CD4-positive, alpha-beta T cell treated with Interleukin-15 for 1 hour (primary cell): Measurements from ENCODE around the gene MDH1.
"Not testable (repeated sequence)": the region's sequence is repeated elsewhere in the genome, so short reads cannot be mapped to it uniquely, and the experiment has no call there.

ENCODE experiments used
- DNase-seq: peaks from one replicate; pipeline ENCODE4 v3.0.0-alpha.2; 2020

MDH1 gene

DNA sequence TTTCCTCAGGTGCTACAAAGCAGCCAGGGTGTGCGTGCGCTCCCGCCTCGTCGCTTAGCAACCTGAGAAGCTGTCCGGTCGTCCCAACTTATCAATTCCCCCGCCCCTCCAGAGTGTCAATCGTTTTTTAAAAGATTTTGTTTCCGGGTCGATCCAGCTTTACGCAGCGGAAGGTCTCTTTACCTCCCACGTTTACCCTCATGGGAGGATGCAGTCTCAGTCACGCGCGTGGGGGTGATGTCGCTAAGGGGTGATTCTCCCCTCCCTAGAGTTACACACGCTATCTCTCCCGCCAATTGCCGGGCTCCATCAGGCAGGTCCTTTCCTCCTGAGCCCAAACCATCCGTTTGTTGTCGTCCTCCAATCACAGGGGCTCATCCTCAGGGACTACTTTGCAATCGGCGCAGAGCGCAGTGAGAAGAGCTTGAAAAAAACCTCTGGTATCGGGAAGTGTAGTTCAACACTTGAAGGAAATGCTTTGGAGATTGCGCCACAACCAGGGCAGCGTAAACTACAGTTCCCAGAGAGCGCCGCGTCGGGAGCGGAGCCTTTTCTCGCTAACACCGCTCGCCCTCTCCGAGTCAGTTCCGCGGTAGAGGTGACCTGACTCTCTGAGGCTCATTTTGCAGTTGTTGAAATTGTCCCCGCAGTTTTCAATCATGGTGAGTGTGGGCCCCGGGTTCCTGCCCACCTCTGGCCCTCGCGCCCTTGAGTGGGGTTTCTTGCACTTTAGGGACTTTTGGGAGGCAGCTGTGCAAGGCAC lies at the start of gene MDH1, which contains the start of gene WDPCP:
Gene MDH1 (plus strand): TSS at position 579 of the 763 bp plus-strand sequence. CDS start 81 bp downstream, at position 660.
Gene WDPCP (minus strand): TSS at position 93 of the 763 bp plus-strand sequence. CDS start 206 bp downstream, outside the sequence.
- peak; percentile 97 for DNase-seq

DNA sequence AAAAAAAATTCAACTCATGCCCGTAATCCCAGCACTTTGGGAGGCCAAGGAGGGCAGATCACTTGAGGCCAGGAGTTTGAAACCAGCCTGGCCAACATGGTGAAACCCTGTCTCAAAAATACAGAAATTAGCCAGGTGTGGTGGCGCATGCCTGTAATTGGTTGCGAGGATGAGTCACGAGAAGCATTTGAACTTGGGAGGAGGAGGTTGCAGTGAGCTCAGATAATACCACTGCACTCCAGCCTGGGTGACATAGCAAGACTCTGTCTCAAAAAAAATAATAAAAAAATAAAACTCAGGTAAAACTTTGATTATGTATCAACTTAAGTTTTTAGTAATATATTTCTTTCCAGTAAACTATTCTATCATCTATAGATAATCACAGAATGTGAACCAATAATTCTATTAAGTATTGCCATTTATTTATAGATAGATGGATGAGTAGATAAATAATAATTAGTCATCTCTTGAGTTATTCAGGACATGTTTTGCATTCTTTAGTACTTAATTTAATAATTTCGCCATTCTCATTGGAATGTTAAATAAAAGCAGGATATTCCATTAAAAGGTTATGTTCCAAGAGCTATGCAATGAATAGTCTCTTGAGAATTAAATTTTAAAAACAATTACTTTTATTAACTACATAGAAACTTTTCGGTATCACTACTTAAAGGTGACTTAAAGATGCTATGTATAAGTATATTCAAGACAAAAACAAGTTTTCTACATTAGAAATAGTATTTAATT lies 49.2 kb upstream of the MDH1 start:
- DNase-seq, result no peak

DNA sequence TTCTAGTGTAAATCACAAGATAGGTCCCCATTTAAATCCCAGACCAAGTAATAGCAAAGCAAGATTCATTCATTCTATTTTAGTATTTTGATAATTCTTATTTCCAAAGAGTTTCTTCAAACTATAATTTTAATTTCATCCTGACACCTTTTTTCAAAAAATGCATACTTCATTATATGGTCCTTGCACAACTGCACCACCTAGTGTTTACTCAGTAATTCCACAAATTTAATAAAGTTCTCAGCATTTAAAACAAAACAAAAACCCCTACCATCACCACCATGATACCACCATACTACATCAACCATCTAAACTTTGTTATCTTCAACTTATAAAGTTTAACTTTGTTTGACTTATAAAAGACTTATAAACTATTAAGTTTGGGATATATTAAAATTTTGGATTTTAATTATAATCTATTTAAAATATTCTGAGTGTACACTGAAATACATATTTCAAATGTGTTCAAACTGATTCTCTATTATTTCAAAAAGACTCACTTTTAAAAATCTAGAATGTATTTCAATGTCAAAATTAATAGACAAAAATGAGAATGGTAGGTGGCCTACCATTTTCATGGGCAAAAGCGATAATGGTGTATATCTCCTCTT lies 44.6 kb upstream of the MDH1 start:
- no peak for DNase-seq

DNA sequence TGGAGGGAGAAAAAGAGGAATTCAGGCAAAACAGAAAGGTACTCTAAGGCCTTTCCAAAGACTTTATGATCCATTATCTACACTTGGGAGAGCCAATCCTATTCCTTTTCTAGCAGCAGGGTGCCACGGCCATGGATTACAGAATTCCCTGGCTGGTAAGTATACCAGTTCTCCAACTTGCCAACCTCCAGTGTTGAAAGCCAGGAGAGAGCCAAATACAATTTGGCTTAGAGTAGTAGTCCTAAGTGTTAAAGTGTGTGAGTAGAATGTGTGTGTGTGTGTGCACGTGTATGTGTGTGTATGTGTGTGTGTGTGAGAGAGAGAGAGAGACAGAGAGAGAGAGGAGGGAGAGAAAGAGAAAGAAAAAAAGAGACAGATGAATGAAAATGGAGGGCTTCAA lies 43.7 kb upstream of the MDH1 start:
- DNase-seq, result no peak

DNA sequence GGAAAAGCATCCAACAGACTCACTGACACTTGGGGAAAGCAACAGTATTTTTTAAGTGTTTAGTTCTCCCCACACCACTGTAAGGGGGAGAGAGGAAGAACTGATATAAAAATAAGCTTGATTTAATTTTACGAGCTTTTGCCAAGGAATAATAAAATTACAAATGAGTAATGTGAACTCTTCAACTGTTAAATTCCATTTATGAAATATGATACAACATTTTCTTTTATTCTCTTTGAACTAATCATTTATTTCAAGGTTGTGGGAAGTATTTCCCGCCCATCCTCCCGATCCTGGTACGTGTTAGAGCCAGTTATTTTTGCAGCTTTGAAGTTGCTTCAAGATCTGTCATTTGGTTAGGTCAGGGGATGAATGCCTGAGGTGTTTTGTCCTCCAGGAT lies 35.7 kb upstream of the MDH1 start:
- no peak for DNase-seq

DNA sequence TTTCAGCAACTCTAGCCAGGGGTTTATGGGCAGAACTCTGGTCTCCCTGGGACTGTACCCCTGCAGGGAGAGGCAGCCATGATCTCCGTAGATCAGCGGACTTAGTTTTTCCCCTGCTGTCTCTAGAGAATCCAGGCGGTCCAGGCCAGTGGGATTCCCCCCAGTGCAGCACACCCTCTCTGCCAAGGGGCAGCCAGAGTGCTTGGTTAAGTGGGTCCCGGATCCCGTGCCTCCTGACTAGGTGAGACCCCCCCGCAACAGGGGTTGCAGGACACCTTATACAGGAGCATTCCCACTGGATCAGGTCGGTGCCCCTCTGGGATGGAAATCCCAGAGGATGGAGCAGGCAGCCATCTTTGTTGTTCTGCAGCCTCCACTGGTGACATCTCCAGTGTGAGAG lies 33.5 kb upstream of the MDH1 start:
- no peak for DNase-seq

DNA sequence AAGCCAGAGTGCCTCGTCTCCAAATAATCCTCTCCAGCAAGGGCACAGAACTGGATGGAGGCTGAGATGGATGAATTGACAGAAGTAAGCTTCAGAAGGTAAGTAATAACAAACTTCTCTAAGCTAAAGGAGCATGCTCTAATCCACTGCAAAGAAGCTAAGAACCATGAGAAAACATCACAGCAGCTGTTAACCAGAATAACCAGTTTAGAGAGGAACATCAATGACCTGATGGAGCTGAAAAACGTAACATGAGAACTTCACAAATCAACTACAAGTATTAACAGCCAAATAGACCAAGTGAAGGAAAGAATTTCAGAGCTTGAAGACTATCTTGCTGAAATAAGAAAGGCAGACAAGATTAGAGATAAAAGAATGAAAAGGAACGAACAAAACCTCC lies 32.8 kb upstream of the MDH1 start:
- no peak for DNase-seq

DNA sequence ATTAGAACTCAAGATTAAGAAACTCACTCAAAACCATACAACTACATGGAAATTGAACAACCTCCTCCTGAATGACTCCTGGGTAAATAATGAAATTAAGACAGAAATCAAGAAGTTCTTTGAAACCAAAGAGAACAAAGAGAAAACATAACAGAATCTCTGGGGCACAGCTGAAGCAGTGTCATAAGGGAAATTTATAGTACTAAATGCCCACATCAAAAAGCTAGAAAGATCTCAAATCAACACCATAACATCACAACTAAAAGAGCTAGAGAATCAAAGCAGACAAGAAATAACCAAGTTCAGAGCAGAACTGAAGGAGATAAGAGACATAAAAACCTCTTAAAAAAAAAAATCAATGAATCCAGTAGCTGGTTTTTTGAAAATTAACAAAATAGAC lies 30.9 kb upstream of the MDH1 start:
- not testable (repeated sequence) for DNase-seq

DNA sequence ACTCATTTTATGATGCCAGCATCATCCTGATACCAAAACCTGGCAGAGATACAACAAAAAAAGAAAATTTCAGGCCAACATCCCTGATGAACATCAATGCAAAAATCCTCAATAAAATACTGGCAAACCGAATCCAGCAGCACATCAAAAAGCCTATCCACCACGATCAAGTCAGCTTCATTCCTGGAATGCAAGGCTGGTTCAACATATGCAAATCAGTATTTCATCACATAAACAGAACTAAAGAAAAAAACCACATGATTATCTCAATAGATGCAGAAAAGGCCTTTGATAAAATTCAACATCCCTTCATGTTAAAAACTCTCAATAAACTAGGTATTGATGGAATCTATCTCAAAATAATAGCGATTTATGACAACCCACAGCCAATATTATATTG lies 29.8 kb upstream of the MDH1 start:
- not testable (repeated sequence) for DNase-seq

DNA sequence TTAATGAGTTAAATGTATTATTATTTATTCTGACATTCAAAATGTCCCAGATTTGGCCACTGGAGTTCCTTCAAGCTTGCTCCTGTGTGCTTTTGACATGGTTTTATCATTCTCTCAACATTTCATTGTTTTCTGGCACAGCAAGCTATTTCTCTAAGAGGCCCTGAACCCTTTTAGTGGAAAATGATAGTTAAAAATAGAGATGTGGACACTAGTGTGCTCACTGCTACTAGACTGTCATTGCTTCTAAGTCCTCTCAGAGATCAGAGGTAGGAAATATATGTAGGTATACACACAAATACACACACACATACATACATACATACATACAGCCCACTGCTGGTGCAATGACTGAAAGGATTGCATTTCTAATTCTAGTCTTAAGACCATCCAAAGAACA lies 26.0 kb upstream of the MDH1 start:
- DNase-seq, result no peak

DNA sequence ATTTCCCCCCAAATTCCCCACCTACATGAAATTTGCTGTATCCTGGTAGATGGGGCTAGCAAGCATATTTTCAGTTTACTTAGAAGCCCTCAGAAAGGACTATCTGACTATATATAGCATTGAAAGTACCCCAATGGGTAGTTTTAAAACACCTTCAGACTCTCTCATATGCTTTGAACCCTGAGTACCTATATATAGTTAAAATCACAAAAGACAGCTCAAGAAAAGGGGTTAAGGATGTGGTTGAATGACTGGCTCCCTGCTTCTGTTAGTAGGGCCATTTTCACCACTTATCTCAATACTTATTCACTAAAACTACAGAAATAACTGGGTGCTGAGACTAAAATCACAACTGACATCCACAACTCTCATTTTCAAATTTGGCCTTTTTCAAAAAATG lies 19.0 kb upstream of the MDH1 start:
- DNase-seq, result no peak

DNA sequence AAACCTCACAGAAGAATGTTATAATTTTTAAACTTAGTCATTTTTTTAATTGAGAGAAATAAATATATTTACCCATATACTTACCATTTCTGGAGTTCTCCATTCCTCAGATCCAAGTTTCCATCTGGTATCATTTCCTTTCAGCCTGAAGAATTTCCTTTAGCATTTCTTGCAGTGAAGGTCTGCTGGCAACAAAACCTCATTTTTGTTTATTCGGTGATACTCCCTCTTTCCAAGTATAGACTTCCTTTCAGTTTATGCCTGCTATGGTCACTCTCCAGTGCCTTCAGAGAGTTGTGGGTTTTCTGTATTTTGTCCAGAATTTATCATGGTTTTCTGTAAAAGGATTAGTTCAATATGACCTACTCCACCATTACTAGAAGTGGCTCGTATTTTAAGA lies 17.5 kb upstream of the MDH1 start:
- DNase-seq, result no peak

DNA sequence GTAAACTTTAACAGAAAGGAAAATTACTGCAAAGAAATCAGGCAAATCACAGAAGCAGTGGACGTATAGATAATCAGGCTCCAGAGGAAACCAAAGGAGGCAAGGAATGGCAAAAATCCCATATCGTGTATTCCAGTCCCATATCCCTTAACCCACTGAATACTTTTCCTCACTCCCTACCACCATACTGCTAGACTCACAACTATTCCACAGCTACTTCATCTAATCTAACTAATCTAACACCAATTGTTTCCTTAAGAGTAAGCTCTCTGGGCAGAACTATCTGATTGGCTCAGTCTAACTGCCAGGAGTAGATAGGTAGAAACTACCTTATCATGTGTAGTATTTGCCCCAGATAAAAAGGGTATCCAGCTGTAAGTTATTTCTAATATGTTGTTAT lies 16.8 kb upstream of the MDH1 start:
- no peak for DNase-seq

DNA sequence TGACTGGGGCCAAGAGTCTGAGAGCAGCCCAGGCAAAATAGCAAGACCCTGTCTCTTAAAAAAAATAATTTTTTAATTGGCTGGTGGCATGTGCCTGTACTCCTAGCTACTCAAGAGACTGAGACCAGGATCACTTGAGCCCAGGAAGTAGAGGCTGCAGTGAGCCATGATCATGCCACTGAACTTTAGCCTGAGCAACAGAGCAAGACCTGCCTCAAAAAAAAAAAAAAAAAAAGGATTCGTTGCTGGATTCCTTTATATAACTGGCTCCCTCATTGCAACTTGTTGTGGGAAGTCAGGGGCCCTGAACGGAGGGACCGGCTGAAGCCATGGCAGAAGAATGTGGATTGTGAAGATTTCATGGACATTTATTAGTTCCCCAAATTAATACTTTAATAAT lies 15.7 kb upstream of the MDH1 start:
- DNase-seq, result not testable (repeated sequence)

DNA sequence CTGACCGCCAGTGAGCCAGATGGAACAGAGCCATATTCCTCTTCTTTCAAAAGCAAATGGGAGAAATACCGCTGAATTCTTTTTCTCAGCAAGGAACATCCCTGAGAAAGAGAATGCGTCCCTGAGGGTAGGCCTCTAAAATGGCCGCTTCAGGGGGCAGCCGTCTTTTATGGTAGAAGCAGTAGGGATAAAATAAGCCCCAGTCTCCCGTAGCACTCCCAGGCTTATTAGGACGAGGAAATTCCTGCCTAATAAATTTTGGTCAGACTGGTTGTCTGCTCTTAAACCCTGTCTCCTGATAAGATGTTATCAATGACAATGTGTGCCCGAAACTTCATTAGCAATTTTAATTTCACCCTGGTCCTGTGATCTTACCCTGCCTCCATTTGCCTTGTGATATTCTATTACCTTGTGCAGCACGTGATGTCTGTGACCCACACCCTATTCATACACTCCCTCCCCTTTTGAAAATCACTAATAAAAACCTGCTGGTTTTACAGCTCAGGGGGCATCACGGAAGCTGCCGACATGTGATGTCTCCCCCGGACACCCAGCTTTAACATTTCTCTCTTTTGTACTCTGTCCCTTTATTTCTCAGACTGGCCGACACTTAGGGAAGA lies 14.9 kb upstream of the MDH1 start:
- DNase-seq, result not testable (repeated sequence)

DNA sequence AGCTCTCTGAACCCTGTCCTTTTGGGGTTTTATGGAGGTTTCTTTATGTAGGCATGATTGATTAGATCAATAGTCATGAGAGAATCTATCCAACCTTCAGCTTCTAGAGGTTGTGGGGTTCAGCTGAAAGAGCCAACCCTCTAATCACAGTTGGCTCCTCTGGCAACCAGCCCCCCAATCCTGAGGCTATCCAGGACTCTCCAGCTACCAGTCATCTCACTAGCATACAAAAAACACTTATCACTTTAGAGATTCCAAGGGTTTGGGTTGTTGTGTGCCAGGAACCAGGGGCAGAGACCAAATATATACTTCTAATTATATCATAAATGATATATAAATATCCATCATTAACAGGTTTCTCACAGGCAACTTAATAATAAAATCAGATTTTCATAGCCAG lies 12.2 kb upstream of the MDH1 start:
- DNase-seq, result no peak

DNA sequence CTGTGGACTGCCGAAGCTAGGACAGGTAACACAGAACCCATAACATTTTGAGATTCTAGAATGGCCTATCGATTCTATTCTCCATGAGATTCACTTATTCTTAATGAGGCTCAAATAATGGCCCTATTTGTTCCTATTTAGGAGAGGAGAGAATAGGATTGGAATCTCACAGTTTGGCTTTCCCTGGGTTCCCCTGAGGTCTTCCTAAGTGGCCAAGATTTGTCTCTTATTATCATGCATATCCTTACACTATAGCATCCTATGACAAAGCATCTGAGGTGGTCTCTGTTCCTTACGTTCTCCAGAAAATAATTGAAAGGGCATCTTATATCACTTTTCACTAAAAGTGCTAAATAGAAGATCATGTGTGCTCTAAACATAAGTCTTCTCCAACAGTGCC lies 10.0 kb upstream of the MDH1 start:
- no peak for DNase-seq

DNA sequence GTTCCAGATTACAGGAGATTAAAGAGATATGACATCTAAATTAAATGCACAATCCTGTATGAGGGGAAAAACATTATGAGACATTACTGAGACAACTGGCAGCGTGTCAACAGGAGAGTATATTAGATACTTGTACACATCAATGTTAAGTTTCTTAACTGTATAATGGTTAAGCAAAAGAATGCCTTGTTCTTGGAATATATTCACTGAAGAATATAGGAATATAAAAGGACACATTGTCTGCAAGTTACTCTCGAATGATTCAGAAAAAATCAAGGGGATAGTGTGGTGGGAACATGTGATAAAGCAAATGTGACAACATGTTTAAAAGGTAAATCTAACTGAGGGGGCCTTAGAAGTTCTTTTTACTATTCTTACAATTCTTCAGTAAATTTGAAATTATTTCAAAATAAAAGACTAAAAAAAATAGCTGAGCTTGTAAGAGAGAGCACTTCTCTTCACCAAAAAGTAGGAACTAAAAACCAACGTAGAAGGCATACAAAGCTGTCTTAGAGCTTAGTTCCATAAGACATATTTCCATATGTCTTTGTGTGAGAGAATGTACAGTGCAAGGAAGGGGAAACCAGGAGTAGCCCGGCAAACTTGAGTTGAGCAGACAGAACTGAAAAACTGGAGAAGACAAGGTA lies 8.0 kb upstream of the MDH1 start:
- DNase-seq, result no peak

DNA sequence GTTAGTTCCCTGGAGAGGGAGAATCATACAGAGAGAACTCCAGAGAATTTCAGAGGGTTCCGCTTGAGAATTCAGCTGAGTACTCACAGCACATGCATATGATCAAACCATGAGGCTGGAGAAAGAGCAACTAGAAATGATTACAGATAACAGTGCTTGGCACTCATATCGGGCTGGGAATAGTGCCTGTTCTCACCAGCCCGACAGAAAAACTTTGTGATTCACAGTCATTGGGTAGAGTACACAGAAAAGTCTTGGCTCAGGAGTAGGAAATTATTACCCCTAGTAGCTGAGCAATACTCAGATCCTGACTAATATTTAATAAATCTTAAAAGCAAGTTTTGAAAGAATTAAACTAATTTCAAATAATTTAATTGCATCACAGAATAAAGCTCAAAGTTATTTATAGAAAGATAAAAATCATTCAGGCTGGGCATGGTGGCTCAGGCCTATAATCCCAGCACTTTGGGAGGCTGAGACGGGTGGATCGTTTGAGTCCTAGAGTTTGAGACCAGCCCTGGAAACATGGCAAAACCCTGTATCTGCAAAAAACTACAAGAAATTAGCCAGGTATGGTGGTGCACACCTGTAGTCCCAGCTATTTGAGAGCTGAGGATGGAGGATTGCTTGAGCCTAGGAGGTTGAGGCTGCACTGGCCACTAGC lies 7.3 kb upstream of the MDH1 start:
- DNase-seq, result no peak

DNA sequence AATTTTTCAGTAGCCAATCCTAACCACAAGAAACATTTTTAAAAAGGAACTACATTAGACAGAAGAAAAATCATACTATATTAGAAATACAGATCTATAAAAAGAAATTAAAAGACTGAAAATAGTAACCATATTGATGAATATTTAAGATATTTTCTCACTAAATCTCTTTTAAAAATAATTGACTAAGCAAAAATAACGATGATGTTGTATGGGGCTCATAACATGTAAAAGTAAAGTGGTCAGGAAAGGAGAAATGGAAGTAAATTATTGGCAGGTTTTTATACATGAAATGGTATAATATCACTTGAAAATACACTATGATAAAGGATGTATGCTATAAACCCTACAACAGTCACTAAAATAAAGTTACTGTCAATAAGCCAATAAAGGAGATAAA lies 5.9 kb upstream of the MDH1 start:
- DNase-seq, result no peak

DNA sequence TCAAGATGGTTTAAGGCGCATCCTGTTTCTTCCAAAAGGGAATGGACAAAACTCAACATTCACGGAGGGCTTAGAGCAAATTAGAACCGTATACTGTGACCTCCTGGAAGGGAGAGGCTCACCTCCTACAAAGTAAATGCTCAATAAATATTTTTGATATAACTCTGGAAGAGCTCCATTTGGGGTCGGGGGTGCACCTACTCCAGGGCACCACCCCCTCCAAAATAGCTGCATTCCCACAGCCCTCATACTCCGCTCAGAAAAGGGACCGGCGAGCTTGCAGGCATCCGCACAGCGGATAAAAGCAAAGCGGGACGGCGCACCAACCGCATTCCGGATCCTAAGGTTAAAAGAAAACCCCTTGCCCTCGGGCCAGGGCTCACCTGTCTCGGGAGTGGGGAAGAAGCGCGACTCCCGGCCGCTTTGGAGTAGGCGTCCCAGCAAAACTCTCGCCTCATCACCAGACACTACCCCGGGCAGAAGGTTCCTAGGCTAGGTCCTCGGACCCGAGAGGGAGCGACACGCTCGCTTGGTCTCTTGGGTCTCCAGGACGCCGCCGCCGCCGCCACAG lies 864 bp upstream of the MDH1 start:
- no peak for DNase-seq
